Endothelial cell of umbilical vein (primary cell): ENCODE data around the gene LCLAT1. TPM values are rescaled to one million over a fixed set of nuclear protein-coding genes. Genes with fewer than 3 reads are reported as not detected.

Experiments
- BruUV-seq: library from RNA; stranded (reverse); fragments of 400-500 nt; replicated peaks from 2 replicates; lab custom pipeline; 2021; lab: Mats Ljungman, UMichigan
- CTCF ChIA-PET: fragments of 300-600, 350-600 bp; sonication (Branson Sonifier 250); formaldehyde crosslinking; loops from one replicate; lab custom pipeline; 2021; ENCODE audit warnings: antibody characterized with exemption, inconsistent platforms; lab: Charles Lee
- POLR2A ChIA-PET: fragments of 300-600, 350-600 bp; sonication (Branson Sonifier 250); formaldehyde crosslinking; loops from one replicate; lab custom pipeline; 2021; ENCODE audit warnings: antibody characterized with exemption, inconsistent platforms; lab: Charles Lee
- DNase-seq: peaks from one replicate; pipeline ENCODE4 v3.0.0-alpha.2; 2011; ENCODE audit warnings: low read depth, low spot score
- FAIRE-seq: peaks from 2 replicates; lab custom pipeline; 2011; peaks lifted over from hg19 to GRCh38; lab: Jason Lieb, UNC
- H2AFZ ChIP-seq: 2 replicates; pipeline ENCODE4 v1.6.0; 2012; ENCODE audit warnings: low read depth, low read length, control low read depth, inconsistent platforms
- H3K27ac ChIP-seq: 2 replicates; pipeline ENCODE4 v1.5.1; 2011; ENCODE audit warnings: low read depth, mild to moderate bottlenecking, control low read depth, low read length, moderate library complexity; ENCODE audit not compliant: insufficient read depth
- H3K27me3 ChIP-seq, 2 experiments: 2 replicates each; pipeline versions ENCODE4 v1.6.0 to v1.6.1; 2011; ENCODE audit warnings: low read length in 2 of 2, mixed read lengths in 1 of 2; ENCODE audit not compliant: control insufficient read depth in 2 of 2, insufficient read depth in 2 of 2
- H3K36me3 ChIP-seq, 2 experiments: 2 replicates in 1 of 2; 3 replicates in 1 of 2; pipeline ENCODE4 v1.5.1; 2011; ENCODE audit warnings: low read length in 2 of 2, mild to moderate bottlenecking in 1 of 2, moderate library complexity in 1 of 2; ENCODE audit not compliant: control insufficient read depth in 2 of 2, insufficient read depth in 2 of 2; ENCODE audit errors: extremely low read depth in 1 of 2
- H3K4me1 ChIP-seq: 3 replicates; pipeline ENCODE4 v1.5.1; 2011; ENCODE audit warnings: mild to moderate bottlenecking, low read length; ENCODE audit not compliant: control insufficient read depth, insufficient read depth; ENCODE audit errors: extremely low read depth
- H3K4me2 ChIP-seq: 2 replicates; pipeline ENCODE4 v1.6.1; 2011; ENCODE audit warnings: low read length, control low read depth, mixed read lengths; ENCODE audit not compliant: insufficient read depth
- H3K4me3 ChIP-seq, 3 experiments: fragments of 200-600 bp in 1 of 3; sonication (generic), shearing (Covaris generic) in 1 of 3; replicated peaks in 1 of 3; 2 replicates each; pipeline ENCODE4 v1.5.1; 2011 to 2016; ENCODE audit warnings: control low read depth in 3 of 3, low read length in 3 of 3, mild to moderate bottlenecking in 2 of 3, inconsistent platforms in 1 of 3, low read depth in 1 of 3, moderate library complexity in 1 of 3; ENCODE audit not compliant: insufficient read depth in 1 of 3
- H3K79me2 ChIP-seq: 2 replicates; pipeline ENCODE4 v1.6.0; 2012; ENCODE audit warnings: low read length, inconsistent platforms; ENCODE audit not compliant: control insufficient read depth, insufficient read depth
- H3K9ac ChIP-seq: replicated peaks from 2 replicates; pipeline ENCODE3; 2011; ENCODE audit warnings: low read length, control low read depth; ENCODE audit not compliant: insufficient read depth; ENCODE audit errors: extremely low read depth
- H3K9me1 ChIP-seq: replicated peaks from 3 replicates; pipeline ENCODE4 v1.6.0; 2011; ENCODE audit warnings: mild to moderate bottlenecking, low read length; ENCODE audit not compliant: control insufficient read depth, insufficient read depth; ENCODE audit errors: extremely low read depth
- H3K9me3 ChIP-seq: replicated peaks from 2 replicates; pipeline ENCODE4 v1.5.1; 2012; ENCODE audit warnings: low read length, inconsistent platforms; ENCODE audit not compliant: control insufficient read depth, insufficient read depth
- H4K20me1 ChIP-seq: replicated peaks from 2 replicates; pipeline ENCODE3; 2011; ENCODE audit warnings: mild to moderate bottlenecking, low read length; ENCODE audit not compliant: control insufficient read depth, insufficient read depth; ENCODE audit errors: extremely low read depth
- EZH2 ChIP-seq: IDR thresholded peaks from 2 replicates; pipeline ENCODE4 v1.6.1; 2012; ENCODE audit warnings: borderline replicate concordance, low read depth, mild to moderate bottlenecking, moderate library complexity, low read length, inconsistent platforms; ENCODE audit not compliant: severe bottlenecking
- GATA2 ChIP-seq: IDR thresholded peaks from 2 replicates; pipeline ENCODE4 v1.7.0; 2011; ENCODE audit warnings: low read depth, mild to moderate bottlenecking, moderate library complexity, mixed read lengths, low read length; ENCODE audit not compliant: insufficient read length, insufficient read depth
- MAX ChIP-seq: IDR thresholded peaks from 2 replicates; pipeline ENCODE4 v1.6.1; 2011; ENCODE audit not compliant: insufficient read depth, insufficient read length
- MYC ChIP-seq: IDR thresholded peaks from one replicate; pipeline ENCODE4 v1.6.1; 2011; ENCODE audit warnings: mild to moderate bottlenecking, low read depth, low read length
- POLR2AphosphoS5 ChIP-seq: IDR thresholded peaks from 2 replicates; pipeline ENCODE4 v1.6.1; 2012; ENCODE audit warnings: low read depth, mild to moderate bottlenecking, control low read depth, low read length, moderate library complexity; ENCODE audit not compliant: insufficient read depth
- dilution Hi-C: fragments of 300-500 bp; cut with MboI; formaldehyde crosslinking; loops from one replicate; pipeline ENCODE4 v1.15.0; 2019; ENCODE audit warnings: low sequenced_read_pairs; ENCODE audit not compliant: extremely low pct_ligation_motif_present
- intact Hi-C: fragments of 100-400 bp; cut with micrococcal nuclease; formaldehyde crosslinking; loops from one replicate; pipeline ENCODE4 v1.10.0; 2022
- polyA plus RNA-seq, 4 experiments: library from polyadenylated mRNA; depleted of rRNA in 3 of 4; stranded (reverse) in 3 of 4; unstranded in 1 of 4; fragments of >200 nt; gene quantifications; 2 replicates each; pipeline versions ENCODE4 v1.2.1 to v1.2.3, GENCODE V29; 2011 to 2012; ENCODE audit warnings: missing spikeins in 1 of 4
- total RNA-seq: library from RNA; stranded (reverse); gene quantifications from 2 replicates; pipeline ENCODE4 v1.2.3, GENCODE V29; 2021

Gene LCLAT1
- total and polyA plus RNA-seq, 2 donors (not counting 3 experiments of a cell fraction or from before 2014, with no cell fraction given): 6.1 to 20.8 TPM

GRCh38 chr2:30425326-30425725, 21.7 kb upstream of the LCLAT1 start:
- H3K9ac ChIP-seq: no peak overlapping the region
- BruUV-seq: no TSS peak

GRCh38 chr2:30427606-30428347, 19.3 kb upstream of the LCLAT1 start:
- CTCF ChIA-PET: interaction anchor here (1.0 kb wide), 1 partner anchor 8 kb away, joined by 4 read pairs; no protein-coding TSS in a partner anchor

More at GRCh38 chr2:30425326-30425725, 21.7 kb upstream of the LCLAT1 start:
- H3K36me3 ChIP-seq: no peaks in the 10 kb centered on the region
- FAIRE-seq: no peak
- no peaks in the 10 kb centered on the region for H3K27me3 ChIP-seq
- no peaks in the 10 kb centered on the region for H4K20me1 ChIP-seq
- no peaks in the 10 kb centered on the region for H3K9me1 ChIP-seq
- ChIA-PET CTCF (interaction anchor here (1.4 to 2.0 kb wide), 2 partner anchors 9 to 13 kb away, joined by 4 to 9 read pairs; no protein-coding TSS in a partner anchor), POLR2A (no interaction called here)
- intact Hi-C loops (no loop called here), dilution Hi-C loops (no loop called here)
- no peaks in the 10 kb centered on the region for H3K9me3 ChIP-seq
- no peak for DNase-seq
- H3K79me2 ChIP-seq: no peaks in the 10 kb centered on the region
- no peak for TF ChIP-seq GATA2
- no peak for TF ChIP-seq EZH2
- no peak overlapping the region for H2AFZ ChIP-seq
- H3K4me3 ChIP-seq: no peak overlapping the region
- no peak overlapping the region for H3K27ac ChIP-seq
- no peak overlapping the region for H3K4me2 ChIP-seq
- H3K4me1 ChIP-seq: no peaks in the 10 kb centered on the region

More at GRCh38 chr2:30427606-30428347, 19.3 kb upstream of the LCLAT1 start:
- POLR2A ChIA-PET: no interaction called here
- Histone ChIP-seq H3K27me3 (no peaks in the 10 kb centered on the region), H3K4me2 (no peak overlapping the region), H3K9me3 (no peaks in the 10 kb centered on the region), H3K4me1 (no peaks in the 10 kb centered on the region), H3K9me1 (no peaks in the 10 kb centered on the region), H4K20me1 (no peaks in the 10 kb centered on the region), H2AFZ (no peak overlapping the region), H3K27ac (no peak overlapping the region), H3K79me2 (no peaks in the 10 kb centered on the region), H3K36me3 (no peaks in the 10 kb centered on the region), H3K4me3 (no peak overlapping the region), H3K9ac (no peak overlapping the region)
- intact Hi-C loops (no loop called here), dilution Hi-C loops (no loop called here)
- no peak for TF ChIP-seq MYC
- TF ChIP-seq POLR2AphosphoS5: no peak
- TF ChIP-seq MAX: no peak
- TF ChIP-seq EZH2: no peak
- DNase-seq (no peak), FAIRE-seq (no peak)
- BruUV-seq: no TSS peak
